ENCODE measurements around the gene SMKR1.

DNA sequence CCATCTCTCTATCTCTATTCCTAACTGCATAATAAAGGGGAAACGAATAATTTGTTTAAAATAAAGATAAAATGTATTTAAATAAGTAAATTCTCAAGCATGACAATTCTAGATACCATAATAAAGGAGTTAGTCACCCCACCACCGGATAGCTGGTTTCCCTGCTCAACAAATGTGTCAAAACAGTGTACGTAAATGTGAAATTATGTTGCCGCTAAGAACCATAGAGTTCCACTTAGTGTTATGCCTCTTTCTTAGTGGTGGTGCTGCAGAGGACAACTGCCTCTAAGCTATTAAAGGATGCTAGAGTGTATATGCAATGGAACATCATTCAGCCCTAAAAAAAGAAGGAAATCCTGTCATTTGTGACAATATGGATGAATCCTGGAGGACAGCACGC lies 42.4 kb downstream of the SMKR1 start:
- TF ChIP-seq, protein P1, sequence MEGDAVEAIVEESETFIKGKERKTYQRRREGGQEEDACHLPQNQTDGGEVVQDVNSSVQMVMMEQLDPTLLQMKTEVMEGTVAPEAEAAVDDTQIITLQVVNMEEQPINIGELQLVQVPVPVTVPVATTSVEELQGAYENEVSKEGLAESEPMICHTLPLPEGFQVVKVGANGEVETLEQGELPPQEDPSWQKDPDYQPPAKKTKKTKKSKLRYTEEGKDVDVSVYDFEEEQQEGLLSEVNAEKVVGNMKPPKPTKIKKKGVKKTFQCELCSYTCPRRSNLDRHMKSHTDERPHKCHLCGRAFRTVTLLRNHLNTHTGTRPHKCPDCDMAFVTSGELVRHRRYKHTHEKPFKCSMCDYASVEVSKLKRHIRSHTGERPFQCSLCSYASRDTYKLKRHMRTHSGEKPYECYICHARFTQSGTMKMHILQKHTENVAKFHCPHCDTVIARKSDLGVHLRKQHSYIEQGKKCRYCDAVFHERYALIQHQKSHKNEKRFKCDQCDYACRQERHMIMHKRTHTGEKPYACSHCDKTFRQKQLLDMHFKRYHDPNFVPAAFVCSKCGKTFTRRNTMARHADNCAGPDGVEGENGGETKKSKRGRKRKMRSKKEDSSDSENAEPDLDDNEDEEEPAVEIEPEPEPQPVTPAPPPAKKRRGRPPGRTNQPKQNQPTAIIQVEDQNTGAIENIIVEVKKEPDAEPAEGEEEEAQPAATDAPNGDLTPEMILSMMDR (IDR thresholded peaks at IDR 0.05; ENCODE audit: insufficient read depth, low read depth, low read length), result no peak
- no peak for TF ChIP-seq EZH2 (IDR thresholded peaks at IDR 0.05; ENCODE audit: insufficient read depth, low read length)
